ENCODE results near the gene CMPK1.
"Not testable (repeated sequence)": the region's sequence is repeated elsewhere in the genome, so short reads cannot be mapped to it uniquely, and the experiment has no call there.

Gene CMPK1

DNA sequence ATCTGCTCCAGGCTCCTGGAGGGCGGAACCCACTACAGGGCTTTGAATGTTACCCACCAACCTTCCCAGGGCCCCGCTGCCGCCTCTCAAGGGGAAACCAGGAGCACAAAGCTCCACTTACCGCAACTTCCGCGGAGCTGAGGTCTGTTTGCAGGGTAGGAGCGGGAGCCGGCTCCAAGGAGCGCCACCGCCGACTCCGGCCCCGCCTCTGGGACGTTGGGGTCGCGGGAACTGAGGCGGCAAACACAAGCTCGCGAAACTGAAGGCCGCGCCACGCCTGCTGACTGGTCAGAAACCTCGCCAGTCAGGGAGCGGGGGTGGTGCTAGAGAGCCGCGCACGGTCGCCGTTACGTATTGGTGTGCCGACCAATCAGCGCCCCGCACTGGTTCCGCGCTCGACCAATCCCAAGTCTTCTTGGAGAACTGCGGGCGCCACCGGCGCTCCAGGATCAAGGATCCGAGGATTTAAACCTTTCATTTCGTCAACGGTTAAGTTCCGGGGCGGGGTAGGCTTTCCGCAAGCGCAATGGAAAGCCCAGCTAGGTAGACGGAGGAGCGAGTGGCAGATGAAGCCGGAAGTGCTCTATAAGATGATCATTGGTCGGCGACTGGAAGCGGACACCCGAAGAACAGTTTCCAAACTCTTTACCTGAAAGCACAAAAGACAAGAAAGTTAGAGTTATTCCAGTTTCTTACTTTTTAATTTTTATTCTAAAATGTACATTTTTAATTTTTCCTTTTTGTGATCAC lies 19.5 kb upstream of the CMPK1 start, which contains the start of gene STIL:
Gene STIL, minus strand, starts transcription at position 233 of the 750 bp plus-strand sequence. CDS start 3,828 bp downstream, outside the sequence.
- in situ Hi-C loops (cut with MboI; ENCODE audit: low sequenced_read_pairs, unreplicated experiment), result no loop called here
- DNase-seq (ENCODE audit: low spot score), result peak; percentile 98
- TF ChIP-seq, protein P1, sequence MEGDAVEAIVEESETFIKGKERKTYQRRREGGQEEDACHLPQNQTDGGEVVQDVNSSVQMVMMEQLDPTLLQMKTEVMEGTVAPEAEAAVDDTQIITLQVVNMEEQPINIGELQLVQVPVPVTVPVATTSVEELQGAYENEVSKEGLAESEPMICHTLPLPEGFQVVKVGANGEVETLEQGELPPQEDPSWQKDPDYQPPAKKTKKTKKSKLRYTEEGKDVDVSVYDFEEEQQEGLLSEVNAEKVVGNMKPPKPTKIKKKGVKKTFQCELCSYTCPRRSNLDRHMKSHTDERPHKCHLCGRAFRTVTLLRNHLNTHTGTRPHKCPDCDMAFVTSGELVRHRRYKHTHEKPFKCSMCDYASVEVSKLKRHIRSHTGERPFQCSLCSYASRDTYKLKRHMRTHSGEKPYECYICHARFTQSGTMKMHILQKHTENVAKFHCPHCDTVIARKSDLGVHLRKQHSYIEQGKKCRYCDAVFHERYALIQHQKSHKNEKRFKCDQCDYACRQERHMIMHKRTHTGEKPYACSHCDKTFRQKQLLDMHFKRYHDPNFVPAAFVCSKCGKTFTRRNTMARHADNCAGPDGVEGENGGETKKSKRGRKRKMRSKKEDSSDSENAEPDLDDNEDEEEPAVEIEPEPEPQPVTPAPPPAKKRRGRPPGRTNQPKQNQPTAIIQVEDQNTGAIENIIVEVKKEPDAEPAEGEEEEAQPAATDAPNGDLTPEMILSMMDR (IDR thresholded peaks at IDR 0.05; ENCODE audit: borderline replicate concordance, control extremely low read depth, extremely low read depth, insufficient read depth, missing control alignments), result no peak

DNA sequence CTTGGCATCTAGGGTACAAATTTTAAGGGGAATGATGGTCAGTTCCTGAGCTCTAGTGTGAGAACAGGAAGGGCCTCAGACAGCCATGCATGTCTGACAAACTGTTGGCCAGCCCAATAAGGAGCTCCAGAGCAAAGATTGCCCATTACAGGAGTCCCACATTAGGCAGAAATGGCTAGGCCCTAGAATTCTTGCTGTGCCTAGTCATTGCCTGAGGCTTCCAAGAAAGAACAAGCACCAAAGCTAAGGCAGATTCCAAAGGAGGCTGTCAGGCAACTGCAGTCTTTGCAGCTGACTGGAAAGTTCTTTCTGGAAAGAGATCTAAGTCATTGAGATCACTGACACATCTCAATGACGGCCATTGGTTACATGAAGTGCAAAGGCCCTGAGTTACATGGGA lies 15.7 kb upstream of the CMPK1 start:
- in situ Hi-C loops (cut with MboI; ENCODE audit: low sequenced_read_pairs, unreplicated experiment), result no loop called here
- DNase-seq (ENCODE audit: low spot score), result no peak
- TF ChIP-seq, protein P1 (IDR thresholded peaks at IDR 0.05; ENCODE audit: borderline replicate concordance, control extremely low read depth, extremely low read depth, insufficient read depth, missing control alignments), result no peak

DNA sequence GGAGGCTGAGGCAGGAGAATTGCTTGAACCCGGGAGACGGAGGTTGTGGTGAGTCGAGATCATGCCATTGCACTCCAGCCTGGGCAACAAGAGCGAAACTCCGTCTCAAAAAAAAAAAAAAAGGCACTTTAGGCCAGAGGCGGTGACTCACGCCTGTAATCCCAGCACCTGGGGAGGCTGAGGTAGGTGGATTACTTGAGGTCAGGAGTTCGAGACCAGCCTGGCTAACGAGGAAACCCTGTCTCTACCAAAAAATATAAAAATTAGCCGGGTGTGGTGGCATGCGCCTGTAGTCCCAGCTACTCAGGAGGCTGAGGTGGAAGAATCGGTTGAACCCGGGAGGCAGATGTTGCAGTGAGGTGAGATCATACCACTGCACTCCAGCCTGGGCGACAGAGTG lies 13.6 kb upstream of the CMPK1 start:
- in situ Hi-C loops (cut with MboI; ENCODE audit: low sequenced_read_pairs, unreplicated experiment); DNase-seq (ENCODE audit: low spot score): not testable (repeated sequence)

DNA sequence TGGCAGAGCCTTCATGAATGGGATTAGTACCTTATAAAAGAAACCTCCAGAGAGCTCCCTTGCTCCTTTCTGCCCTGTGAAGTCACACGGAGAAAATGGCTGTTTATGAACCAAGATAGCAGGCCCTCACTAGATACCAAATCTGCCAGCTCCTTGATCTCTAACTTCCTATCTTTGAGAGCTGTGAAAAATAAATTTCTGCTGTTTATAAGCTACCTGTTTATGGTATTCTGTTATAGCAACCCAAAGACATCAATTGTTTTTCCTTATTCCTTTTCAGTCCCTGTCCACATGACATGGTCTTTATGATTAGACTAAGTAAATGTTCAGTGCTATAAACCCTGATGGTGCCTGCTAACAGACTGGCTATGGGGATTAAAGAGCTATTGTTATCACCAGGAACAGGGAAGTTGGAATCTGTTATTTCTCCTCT lies 10.0 kb upstream of the CMPK1 start:
- TF ChIP-seq, protein P1 (IDR thresholded peaks at IDR 0.05; ENCODE audit: borderline replicate concordance, control extremely low read depth, extremely low read depth, insufficient read depth, missing control alignments), result no peak
- in situ Hi-C loops (cut with MboI; ENCODE audit: low sequenced_read_pairs, unreplicated experiment), result no loop called here
- no peak for DNase-seq (ENCODE audit: low spot score)

DNA sequence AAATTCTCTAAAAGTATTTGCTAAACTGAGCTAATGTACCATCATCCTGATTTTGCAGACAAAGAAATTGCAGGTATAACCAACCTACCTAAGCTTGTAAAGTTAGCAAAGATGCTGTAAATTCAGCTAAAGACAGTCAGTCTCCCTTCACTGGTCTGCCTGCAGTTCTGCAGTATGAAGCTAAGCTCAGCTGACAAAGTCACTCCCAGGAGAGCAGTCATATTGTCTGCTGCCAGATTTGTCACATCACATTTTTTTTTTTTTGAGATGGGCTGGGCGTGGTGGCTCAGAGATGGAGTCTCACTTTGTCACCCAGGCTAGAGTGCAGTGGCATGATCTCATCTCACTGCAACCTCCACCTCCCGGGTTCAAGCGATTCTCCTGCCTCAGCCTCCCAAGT lies 8.9 kb upstream of the CMPK1 start:
- in situ Hi-C loops (cut with MboI; ENCODE audit: low sequenced_read_pairs, unreplicated experiment), result no loop called here
- no peak for DNase-seq (ENCODE audit: low spot score)
- TF ChIP-seq, protein P1 (IDR thresholded peaks at IDR 0.05; ENCODE audit: borderline replicate concordance, control extremely low read depth, extremely low read depth, insufficient read depth, missing control alignments), result no peak

DNA sequence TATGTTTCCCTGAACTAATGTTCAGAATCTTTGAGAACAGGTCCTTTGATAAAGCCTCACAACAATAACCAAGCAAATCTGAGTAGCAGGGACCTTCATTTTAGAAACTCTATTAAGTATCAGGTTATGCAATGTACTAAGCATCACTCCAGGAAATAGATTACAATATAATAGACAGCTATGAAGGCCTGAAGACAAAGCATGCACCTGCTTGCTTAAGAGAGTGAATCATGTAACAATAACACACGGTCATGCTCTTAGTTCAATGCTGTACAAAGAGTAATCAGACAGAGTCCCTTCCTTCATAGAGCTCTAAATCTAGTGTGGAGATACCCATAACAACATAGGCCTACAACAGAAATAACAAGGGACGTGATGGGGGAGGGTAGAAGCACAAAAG lies 8.1 kb upstream of the CMPK1 start:
- in situ Hi-C loops (cut with MboI; ENCODE audit: low sequenced_read_pairs, unreplicated experiment), result no loop called here
- TF ChIP-seq, protein P1 (IDR thresholded peaks at IDR 0.05; ENCODE audit: borderline replicate concordance, control extremely low read depth, extremely low read depth, insufficient read depth, missing control alignments), result no peak
- no peak for DNase-seq (ENCODE audit: low spot score)

DNA sequence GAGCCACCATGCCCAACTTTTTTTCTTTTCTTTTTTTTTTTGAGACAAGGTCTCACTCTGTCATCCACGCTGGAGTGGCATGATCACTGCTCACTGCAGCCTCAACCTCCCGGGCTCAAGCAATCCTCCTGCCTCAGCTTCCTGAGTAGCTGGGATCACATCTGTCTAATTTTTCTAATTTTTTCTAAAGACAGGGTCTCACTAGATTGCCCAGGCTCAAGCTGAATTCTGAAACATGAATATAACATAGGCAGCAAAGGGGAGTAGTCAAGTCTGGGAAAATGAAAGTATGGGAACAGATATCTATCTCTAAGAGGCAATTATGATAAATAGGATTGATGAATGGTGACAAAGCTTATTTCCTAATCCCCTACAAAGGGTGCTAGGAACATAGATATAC lies 7.3 kb upstream of the CMPK1 start:
- in situ Hi-C loops (cut with MboI; ENCODE audit: low sequenced_read_pairs, unreplicated experiment), result no loop called here
- TF ChIP-seq, protein P1 (IDR thresholded peaks at IDR 0.05; ENCODE audit: borderline replicate concordance, control extremely low read depth, extremely low read depth, insufficient read depth, missing control alignments), result no peak
- DNase-seq (ENCODE audit: low spot score), result no peak
